Smooth muscle cell (in vitro differentiated cells): ENCODE data around the gene ASF1A. TPM values are rescaled to one million over a fixed set of nuclear protein-coding genes. Genes with fewer than 3 reads are reported as not detected.

ENCODE experiments used
- DNase-seq: peaks from one replicate; lab custom pipeline; 2025; ENCODE audit not compliant: unreplicated experiment; lab: John Stamatoyannopoulos, UW
- H2AFZ ChIP-seq: fragments of 200-600 bp; sonication (generic); 2 replicates; pipeline ENCODE4 v1.6.0; 2016; ENCODE audit warnings: antibody characterized with exemption, low read depth, mild to moderate bottlenecking
- H3F3A ChIP-seq: fragments of 200-600 bp; sonication (generic); 2 replicates; pipeline ENCODE4 v1.6.0; 2017; ENCODE audit warnings: antibody characterized with exemption, low read depth
- H3K27ac ChIP-seq: fragments of 200-600 bp; sonication (generic); 2 replicates; pipeline ENCODE4 v1.5.1; 2016; ENCODE audit warnings: low read depth, mild to moderate bottlenecking
- H3K27me3 ChIP-seq: fragments of 200-600 bp; sonication (generic); 2 replicates; pipeline ENCODE4 v1.6.1; 2016; ENCODE audit warnings: low read depth, mild to moderate bottlenecking
- H3K36me3 ChIP-seq: fragments of 200-600 bp; sonication (generic); 2 replicates; pipeline ENCODE4 v1.5.1; 2016; ENCODE audit warnings: low read depth
- H3K4me1 ChIP-seq: fragments of 200-600 bp; sonication (generic); 2 replicates; pipeline ENCODE4 v1.5.1; 2016; ENCODE audit warnings: low read depth
- H3K4me2 ChIP-seq: fragments of 200-600 bp; sonication (generic); 2 replicates; pipeline ENCODE4 v1.6.0; 2016; ENCODE audit warnings: mild to moderate bottlenecking
- H3K4me3 ChIP-seq: fragments of 200-600 bp; sonication (generic); 2 replicates; pipeline ENCODE4 v1.5.1; 2016; ENCODE audit warnings: mild to moderate bottlenecking
- H3K79me2 ChIP-seq: fragments of 200-600 bp; sonication (generic); 2 replicates; pipeline ENCODE4 v1.6.0; 2016; ENCODE audit warnings: low read depth, mild to moderate bottlenecking
- H3K9ac ChIP-seq: fragments of 200-600 bp; sonication (generic); 2 replicates; pipeline ENCODE4 v1.6.0; 2016; ENCODE audit warnings: low read depth
- H3K9me3 ChIP-seq: fragments of 200-600 bp; sonication (generic); replicated peaks from 2 replicates; pipeline ENCODE4 v1.5.1; 2016; ENCODE audit warnings: low read depth
- H4K20me1 ChIP-seq: fragments of 200-600 bp; sonication (generic); 2 replicates; pipeline ENCODE4 v1.6.0; 2016; ENCODE audit warnings: low read depth
- CTCF ChIP-seq: fragments of 200-600 bp; sonication (generic); IDR thresholded peaks from 2 replicates; pipeline ENCODE4 v1.5.1; 2017; ENCODE audit warnings: borderline replicate concordance, mild to moderate bottlenecking, antibody characterized with exemption; ENCODE audit not compliant: insufficient read depth, poor library complexity, severe bottlenecking
- WGBS: methylation state at CpG from one replicate; pipeline ENCODE4 v1.1.7; 2016; ENCODE audit warnings: low lambda C conversion rate; 5-methylcytosine and 5-hydroxymethylcytosine counted together
- polyA plus RNA-seq: library from polyadenylated mRNA; unstranded; fragments of >200 nt; fragmentation: Nextera tagmentation; extraction: Ambion mirVana; gene quantifications from 2 replicates; pipeline ENCODE4 v1.2.1, GENCODE V29; 2016
- total RNA-seq: library from RNA; depleted of rRNA; stranded (reverse); fragments of >200 nt; gene quantifications from 2 replicates; pipeline ENCODE4 v1.2.3, GENCODE V29; 2014

ASF1A gene
- total and polyA plus RNA-seq, 2 experiments from 2014 or later = 33.4 to 38.8 TPM

- 53% methylated on average over 1 of the region's 1 CpG for WGBS
These were observed 41.3 kb downstream of the ASF1A start for GRCh38 chr6:118935331-118935668.

GRCh38 chr6:118935978-118936703, 42.2 kb downstream of the ASF1A start:
- no peaks in the 10 kb centered on the region for H3K27me3 ChIP-seq
- no peaks in the 10 kb centered on the region for H3K36me3 ChIP-seq
- peaks cover 26% of the 10 kb centered on the region for H4K20me1 ChIP-seq
- no peaks in the 10 kb centered on the region for H3K9me3 ChIP-seq
- TF ChIP-seq CTCF = no peak
- H3K4me2 ChIP-seq = peak overlapping the region; percentile 94
- H3K27ac ChIP-seq = no peak overlapping the region
- WGBS = 83% methylated on average over 3 of the region's 3 CpGs
- DNase-seq = no peak
- H3K4me1 ChIP-seq = peaks cover 9% of the 10 kb centered on the region
- peaks cover 21% of the 10 kb centered on the region for H3K79me2 ChIP-seq
- no peak overlapping the region for H3K4me3 ChIP-seq
- no peak overlapping the region for H3K9ac ChIP-seq
- peak overlapping the region; percentile 54 for H2AFZ ChIP-seq
- no peaks in the 10 kb centered on the region for H3F3A ChIP-seq

More at GRCh38 chr6:118935331-118935668, 41.3 kb downstream of the ASF1A start:
- no peak for TF ChIP-seq CTCF
- H4K20me1 ChIP-seq = peaks cover 31% of the 10 kb centered on the region
- no peaks in the 10 kb centered on the region for H3K27me3 ChIP-seq
- H3K9me3 ChIP-seq = no peaks in the 10 kb centered on the region
- peak overlapping the region; percentile 54 for H3K9ac ChIP-seq
- peaks cover 9% of the 10 kb centered on the region for H3K4me1 ChIP-seq
- peak overlapping the region; percentile 94 for H3K4me2 ChIP-seq
- H2AFZ ChIP-seq = peak overlapping the region; percentile 54
- peak overlapping the region; percentile 92 for H3K4me3 ChIP-seq
- peak overlapping the region; percentile 72 for H3K27ac ChIP-seq
- peaks cover 21% of the 10 kb centered on the region for H3K79me2 ChIP-seq
- no peaks in the 10 kb centered on the region for H3F3A ChIP-seq
- DNase-seq = no peak
- H3K36me3 ChIP-seq = no peaks in the 10 kb centered on the region

- TF ChIP-seq CTCF = no peak
- no peaks in the 10 kb centered on the region for H3K9me3 ChIP-seq
- DNase-seq = no peak
- H4K20me1 ChIP-seq = no peaks in the 10 kb centered on the region
- no peak overlapping the region for H3K27ac ChIP-seq
- no peaks in the 10 kb centered on the region for H3F3A ChIP-seq
- H3K79me2 ChIP-seq = peaks cover 12% of the 10 kb centered on the region
- no peak overlapping the region for H3K4me2 ChIP-seq
- H3K27me3 ChIP-seq = no peaks in the 10 kb centered on the region
- 100% methylated on average over 1 of the region's 1 CpG for WGBS
- H3K36me3 ChIP-seq = no peaks in the 10 kb centered on the region
- no peak overlapping the region for H3K9ac ChIP-seq
- H3K4me1 ChIP-seq = peaks cover 5% of the 10 kb centered on the region
- no peak overlapping the region for H3K4me3 ChIP-seq
- H2AFZ ChIP-seq = no peak overlapping the region
These were observed 45.7 kb downstream of the ASF1A start for GRCh38 chr6:118939683-118940082.

GRCh38 chr6:118940770-118941169, 46.8 kb downstream of the ASF1A start:
- 100% methylated on average over 2 of the region's 2 CpGs for WGBS
- peaks cover 3% of the 10 kb centered on the region for H3K9me3 ChIP-seq
- no peaks in the 10 kb centered on the region for H3F3A ChIP-seq

More at GRCh38 chr6:118940770-118941169, 46.8 kb downstream of the ASF1A start:
- Histone ChIP-seq H3K36me3 (no peaks in the 10 kb centered on the region), H3K27ac (no peak overlapping the region), H3K4me1 (peaks cover 2% of the 10 kb centered on the region), H2AFZ (no peak overlapping the region), H3K9ac (no peak overlapping the region), H3K79me2 (peaks cover 12% of the 10 kb centered on the region), H3K4me2 (no peak overlapping the region), H4K20me1 (no peaks in the 10 kb centered on the region), H3K4me3 (no peak overlapping the region), H3K27me3 (no peaks in the 10 kb centered on the region)
- DNase-seq = no peak
- TF ChIP-seq CTCF = no peak
